HepG2 (cell line): ENCODE measurements around the gene ATXN3L. TPM values are rescaled to one million over a fixed set of nuclear protein-coding genes. Genes with fewer than 3 reads are reported as not detected.

ENCODE experiments used
- ATAC-seq: fragments of 200-7000 bp; cut with Tn5 transposase; 3 replicates; pipeline ENCODE4 v1.9.1; 2020; ENCODE audit warnings: mild to moderate bottlenecking, moderate library complexity
- BruUV-seq: library from RNA; stranded (reverse); fragments of 400-500 nt; replicated peaks from 2 replicates; lab custom pipeline; 2021; lab: Mats Ljungman, UMichigan
- CTCF ChIA-PET: fragments of 300-600 bp; formaldehyde crosslinking; extraction: SDS; loops from one replicate; lab custom pipeline; 2021; ENCODE audit warnings: low total read pairs, inconsistent platforms, low intra/inter-chr PET ratio; lab: Yijun Ruan, JAX
- POLR2A ChIA-PET: fragments of 350-600 bp; sonication (Branson Sonifier 250); formaldehyde crosslinking; loops from one replicate; lab custom pipeline; 2020; ENCODE audit warnings: antibody characterized with exemption, inconsistent platforms; lab: Yijun Ruan, JAX
- DNase-seq: peaks from one replicate; pipeline ENCODE4 v3.0.0-alpha.2; 2015; ENCODE audit warnings: low spot score
- FAIRE-seq: peaks from 3 replicates; lab custom pipeline; 2011; peaks lifted over from hg19 to GRCh38; lab: Jason Lieb, UNC
- H2AFZ ChIP-seq: one replicate; pipeline ENCODE4 v1.6.1; 2011; ENCODE audit warnings: low read length, inconsistent platforms
- H3K27ac ChIP-seq: fragments of 300-600 bp; 3 replicates; pipeline ENCODE4 v1.8.0; 2011; ENCODE audit warnings: mixed run types, mild to moderate bottlenecking, mixed read lengths, low read length, inconsistent platforms; ENCODE audit not compliant: insufficient read depth; ENCODE audit errors: extremely low read length
- H3K27me3 ChIP-seq, 2 experiments: fragments of 200-600 bp in 1 of 2; 2 replicates in 1 of 2; 3 replicates in 1 of 2; pipeline versions ENCODE4 v1.6.0 to v1.8.0; 2011; ENCODE audit warnings: low read length in 2 of 2, mild to moderate bottlenecking in 2 of 2, moderate library complexity in 2 of 2, inconsistent platforms in 1 of 2; ENCODE audit not compliant: insufficient read depth in 2 of 2, control insufficient read depth in 1 of 2
- H3K36me3 ChIP-seq, 2 experiments: fragments of 200-600 bp in 1 of 2; replicated peaks in 1 of 2; 2 replicates in 1 of 2; 3 replicates in 1 of 2; pipeline versions ENCODE4 v1.5.1 to v1.8.0; 2011; ENCODE audit warnings: low read length in 2 of 2, inconsistent platforms in 1 of 2; ENCODE audit not compliant: insufficient read depth in 2 of 2, control insufficient read depth in 1 of 2
- H3K4me1 ChIP-seq: 2 replicates; pipeline ENCODE4 v1.5.1; 2012; ENCODE audit warnings: low read length, inconsistent platforms; ENCODE audit not compliant: insufficient read depth
- H3K4me2 ChIP-seq: 2 replicates; pipeline ENCODE4 v1.6.0; 2011; ENCODE audit warnings: low read depth, low read length, inconsistent platforms
- H3K4me3 ChIP-seq, 3 experiments: fragments of 200-600 bp in 1 of 3; sonication (generic), shearing (Covaris generic) in 1 of 3; replicated peaks in 1 of 3; 2 replicates each; pipeline ENCODE4 v1.5.1; 2011 to 2016; ENCODE audit warnings: low read length in 3 of 3, inconsistent platforms in 2 of 3, low read depth in 2 of 3, mild to moderate bottlenecking in 2 of 3, control low read depth in 1 of 3, mixed read lengths in 1 of 3; ENCODE audit not compliant: insufficient read depth in 1 of 3
- H3K79me2 ChIP-seq: one replicate; pipeline ENCODE4 v1.6.1; 2011; ENCODE audit warnings: low read length, inconsistent platforms; ENCODE audit not compliant: insufficient read depth
- H3K9ac ChIP-seq: 2 replicates; pipeline ENCODE4 v1.6.0; 2011; ENCODE audit warnings: mild to moderate bottlenecking, low read depth, low read length, inconsistent platforms; ENCODE audit not compliant: insufficient read depth
- H3K9me3 ChIP-seq: 2 replicates; pipeline ENCODE4 v1.5.1; 2012; ENCODE audit warnings: mild to moderate bottlenecking, low read length
- H4K20me1 ChIP-seq: 2 replicates; pipeline ENCODE4 v1.6.0; 2011; ENCODE audit warnings: inconsistent platforms, mild to moderate bottlenecking, low read length, moderate library complexity; ENCODE audit not compliant: insufficient read depth
- ATM ChIP-seq: fragments of 450-650 bp; IDR thresholded peaks from 2 replicates; pipeline ENCODE4 v1.7.1; 2017; ENCODE audit warnings: mild to moderate bottlenecking, borderline replicate concordance
- GZF1 ChIP-seq: sonication (generic); formaldehyde crosslinking; IDR thresholded peaks from 2 replicates; pipeline ENCODE4 v1.5.1; 2020; ENCODE audit warnings: mild to moderate bottlenecking, missing genetic modification reagents
- HDAC2 ChIP-seq: sonication (generic); formaldehyde crosslinking; IDR thresholded peaks from 2 replicates; pipeline ENCODE4 v1.4.0; 2020; ENCODE audit warnings: missing genetic modification reagents
- NCOA2 ChIP-seq: sonication (generic); formaldehyde crosslinking; IDR thresholded peaks from 2 replicates; pipeline ENCODE4 v1.8.0; 2022; ENCODE audit warnings: inconsistent platforms
- RAD51 ChIP-seq: fragments of 450-650 bp; IDR thresholded peaks from 2 replicates; pipeline ENCODE4 v1.6.1; 2016; ENCODE audit warnings: borderline replicate concordance
- SKI ChIP-seq: fragments of 450-650 bp; IDR thresholded peaks from one replicate; pipeline ENCODE4 v1.6.1; 2018; ENCODE audit warnings: mild to moderate bottlenecking; ENCODE audit not compliant: partially characterized antibody
- SOX13 ChIP-seq, 3 experiments: fragments of 450-650 bp in 1 of 3; sonication (generic) in 1 of 3; formaldehyde crosslinking in 1 of 3; IDR thresholded peaks in 2 of 3; conservative IDR thresholded peaks in 1 of 3; 2 replicates each; pipeline versions ENCODE4 v1.5.0 to v1.6.1; 2016 to 2020; ENCODE audit warnings: antibody characterized with exemption in 1 of 3, mild to moderate bottlenecking in 1 of 3, missing compliant biosample characterization in 1 of 3, missing genetic modification reagents in 1 of 3, moderate library complexity in 1 of 3
- WIZ ChIP-seq: sonication (generic); formaldehyde crosslinking; IDR thresholded peaks from 2 replicates; pipeline ENCODE4 v1.5.1; 2020; ENCODE audit warnings: mild to moderate bottlenecking, missing genetic modification reagents
- ZBTB21 ChIP-seq: sonication (generic); formaldehyde crosslinking; IDR thresholded peaks from 2 replicates; pipeline ENCODE4 v1.4.0; 2020; ENCODE audit warnings: missing genetic modification reagents
- ZFY ChIP-seq: sonication (generic); formaldehyde crosslinking; IDR thresholded peaks from 2 replicates; pipeline ENCODE4 v1.4.0; 2020; ENCODE audit warnings: missing genetic modification reagents
- ZKSCAN8 ChIP-seq: IDR thresholded peaks from 2 replicates; pipeline ENCODE4 v1.6.1; 2016; ENCODE audit warnings: borderline replicate concordance, missing genetic modification reagents, missing compliant biosample characterization
- ZNF292 ChIP-seq: sonication (generic); formaldehyde crosslinking; IDR thresholded peaks from 2 replicates; pipeline ENCODE4 v1.8.1; 2022; ENCODE audit warnings: mild to moderate bottlenecking, low read depth, missing genetic modification reagents, borderline replicate concordance
- ZNF431 ChIP-seq: sonication (generic); formaldehyde crosslinking; IDR thresholded peaks from 2 replicates; pipeline ENCODE4 v1.9.0; 2022; ENCODE audit warnings: missing genetic modification reagents, low read depth, mild to moderate bottlenecking, borderline replicate concordance
- ZNF691 ChIP-seq: sonication (generic); formaldehyde crosslinking; IDR thresholded peaks from 2 replicates; pipeline ENCODE4 v1.4.0; 2020; ENCODE audit warnings: missing genetic modification reagents, low read depth, mild to moderate bottlenecking, borderline replicate concordance
- ZNF839 ChIP-seq: sonication (generic); formaldehyde crosslinking; IDR thresholded peaks from 2 replicates; pipeline ENCODE4 v1.4.0; 2020; ENCODE audit warnings: missing genetic modification reagents, mild to moderate bottlenecking, borderline replicate concordance
- ZSCAN5A ChIP-seq: sonication (generic); formaldehyde crosslinking; IDR thresholded peaks from 2 replicates; pipeline ENCODE4 v1.8.0; 2022; ENCODE audit warnings: mild to moderate bottlenecking, missing genetic modification reagents, borderline replicate concordance
- WGBS: methylation state at CpG from one replicate; pipeline ENCODE4 v1.1.6; 2017; ENCODE audit warnings: low lambda C conversion rate; 5-methylcytosine and 5-hydroxymethylcytosine counted together
- in situ Hi-C: cut with HindIII; loops from 2 replicates; pipeline ENCODE4 v1.10.0; 2017; ENCODE audit warnings: low pct_unique_long_range_greater_than_20kb; ENCODE audit not compliant: extremely low pct_ligation_motif_present
- intact Hi-C: fragments of 100-400 bp; cut with micrococcal nuclease; formaldehyde crosslinking; loops from one replicate; pipeline ENCODE4 v1.10.0; 2022; ENCODE audit not compliant: unreplicated experiment
- polyA plus RNA-seq, 8 experiments: library from polyadenylated mRNA; depleted of rRNA in 3 of 8; stranded (reverse) in 7 of 8; unstranded in 1 of 8; fragments of >200 nt; fragmentation: Illumina TruSeq in 4 of 8; extraction: Trizol in 4 of 8; gene quantifications; 2 replicates each; pipeline versions ENCODE4 v1.2.1 to v1.2.3, GENCODE V29; 2011 to 2016; ENCODE audit warnings: low read depth in 4 of 8, missing spikeins in 1 of 8, mixed read lengths in 1 of 8; ENCODE audit not compliant: insufficient read depth in 1 of 8
- total RNA-seq, 5 experiments: library from RNA; depleted of rRNA; stranded (reverse); fragments of >200 nt; fragmentation: Illumina TruSeq; extraction: Trizol; gene quantifications; 2 replicates each; pipeline ENCODE4 v1.2.3, GENCODE V29; 2016; ENCODE audit warnings: low read depth in 1 of 5

Gene ATXN3L
- total and polyA plus RNA-seq, 2 of the 13 experiments (the other 11 are each of a cell fraction or from before 2014, with no cell fraction given) = not detected

DNA sequence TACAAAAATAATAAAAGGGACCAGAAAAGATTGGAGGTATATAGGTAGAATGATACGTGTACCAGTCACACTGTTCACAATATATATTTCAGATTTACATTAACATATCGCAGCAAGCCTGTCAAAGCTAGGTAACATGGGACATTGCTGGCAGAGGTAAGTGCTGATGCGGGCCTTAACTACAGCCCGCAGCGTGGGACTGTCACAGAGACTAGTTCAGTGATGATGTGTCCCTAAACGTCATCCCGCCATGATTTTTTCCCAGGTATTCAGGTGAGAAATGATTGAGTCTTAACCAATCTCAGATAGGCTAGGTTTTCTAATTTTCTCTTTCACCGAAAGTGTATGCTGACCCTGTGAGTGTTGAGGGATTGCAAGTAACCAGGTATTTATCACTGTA is 7.8 kb upstream of the ATXN3L start:
- Histone ChIP-seq H3K9ac (no peak overlapping the region), H3K9me3 (no peaks in the 10 kb centered on the region), H3K79me2 (no peaks in the 10 kb centered on the region), H2AFZ (no peak overlapping the region), H4K20me1 (no peaks in the 10 kb centered on the region), H3K27ac (no peak overlapping the region), H3K4me3 (no peak overlapping the region), H3K36me3 (no peaks in the 10 kb centered on the region), H3K4me2 (no peak overlapping the region), H3K4me1 (no peaks in the 10 kb centered on the region), H3K27me3 (no peaks in the 10 kb centered on the region)
- WGBS = 38% methylated on average over 8 of the region's 8 CpGs
- POLR2A ChIA-PET = no interaction called here
- DNase-seq = no peak
- no peak for FAIRE-seq
- in situ Hi-C loops (no loop called here), intact Hi-C loops (no loop called here)
- BruUV-seq = no TSS peak
- CTCF ChIA-PET = no interaction called here
- TF ChIP-seq ZFY (CRISPR knock-in tag) (no peak), ZNF431 (CRISPR knock-in tag) (no peak), ZNF292 (no peak), RAD51 (no peak), WIZ (CRISPR knock-in tag) (no peak), NCOA2 (no peak), ZNF691 (CRISPR knock-in tag) (no peak), ZSCAN5A (no peak), ZNF839 (CRISPR knock-in tag) (no peak), SKI (no peak), GZF1 (CRISPR knock-in tag) (no peak), ZBTB21 (CRISPR knock-in tag) (no peak), ZKSCAN8 (CRISPR knock-in tag) (no peak), HDAC2 (CRISPR knock-in tag) (no peak), ATM (no peak), SOX13 (IDR thresholded peaks at IDR 0.05) (no peak), SOX13 (CRISPR knock-in tag; conservative IDR thresholded peaks at IDR 0.05 in 1 of 2, IDR thresholded peaks at IDR 0.05 in 1 of 2) (no peak)
- no peak for ATAC-seq
